ENCODE data around the gene PCDHGA1.

DNA sequence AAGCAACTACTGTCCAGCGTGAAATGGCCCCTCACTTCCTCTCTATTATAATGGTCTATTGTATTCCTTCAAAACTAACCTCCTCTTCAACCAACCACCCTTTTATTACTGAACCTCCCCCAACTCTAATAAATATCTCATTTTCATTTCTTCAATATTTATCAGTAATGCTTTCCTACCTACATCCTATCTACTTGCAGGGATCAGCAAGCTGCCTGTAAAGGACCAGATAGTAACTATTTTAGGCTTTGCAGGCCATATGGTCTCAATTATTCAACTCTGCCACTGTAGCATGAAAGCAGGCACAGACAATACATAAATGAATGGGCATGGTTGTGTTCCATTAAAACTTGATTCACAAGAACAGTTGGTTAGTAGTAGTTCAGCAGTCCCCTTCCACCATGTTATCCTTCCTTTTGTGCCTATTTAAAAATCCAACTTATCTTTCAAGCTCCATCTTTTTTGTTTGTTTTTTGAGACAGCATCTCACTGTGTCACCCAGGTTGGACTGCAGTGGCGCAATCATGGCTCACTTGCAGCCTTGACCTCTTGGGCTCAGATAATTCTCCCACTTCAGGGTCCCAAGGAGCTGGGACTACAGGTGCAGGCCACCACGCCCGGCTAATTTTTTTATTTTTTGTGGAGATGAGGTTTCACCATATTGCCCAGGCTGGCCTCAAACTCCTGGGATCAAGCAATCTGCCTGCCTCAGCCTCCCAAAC, 204.3 kb downstream of the PCDHGA1 start:
- TF ChIP-seq, protein P1, sequence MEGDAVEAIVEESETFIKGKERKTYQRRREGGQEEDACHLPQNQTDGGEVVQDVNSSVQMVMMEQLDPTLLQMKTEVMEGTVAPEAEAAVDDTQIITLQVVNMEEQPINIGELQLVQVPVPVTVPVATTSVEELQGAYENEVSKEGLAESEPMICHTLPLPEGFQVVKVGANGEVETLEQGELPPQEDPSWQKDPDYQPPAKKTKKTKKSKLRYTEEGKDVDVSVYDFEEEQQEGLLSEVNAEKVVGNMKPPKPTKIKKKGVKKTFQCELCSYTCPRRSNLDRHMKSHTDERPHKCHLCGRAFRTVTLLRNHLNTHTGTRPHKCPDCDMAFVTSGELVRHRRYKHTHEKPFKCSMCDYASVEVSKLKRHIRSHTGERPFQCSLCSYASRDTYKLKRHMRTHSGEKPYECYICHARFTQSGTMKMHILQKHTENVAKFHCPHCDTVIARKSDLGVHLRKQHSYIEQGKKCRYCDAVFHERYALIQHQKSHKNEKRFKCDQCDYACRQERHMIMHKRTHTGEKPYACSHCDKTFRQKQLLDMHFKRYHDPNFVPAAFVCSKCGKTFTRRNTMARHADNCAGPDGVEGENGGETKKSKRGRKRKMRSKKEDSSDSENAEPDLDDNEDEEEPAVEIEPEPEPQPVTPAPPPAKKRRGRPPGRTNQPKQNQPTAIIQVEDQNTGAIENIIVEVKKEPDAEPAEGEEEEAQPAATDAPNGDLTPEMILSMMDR (conservative IDR thresholded peaks at IDR 0.05 in 1 of 2, IDR thresholded peaks at IDR 0.05 in 1 of 2; ENCODE audit: extremely low read depth in 1 of 2, insufficient read depth in 1 of 2, low read depth in 1 of 2, low read length in 2 of 2), result no peak
- no peak for TF ChIP-seq EZH2 (IDR thresholded peaks at IDR 0.05; ENCODE audit: borderline replicate concordance, low read length)
